Retinal pigment epithelial cell (primary cell): ENCODE data around the gene PSMG4.

Source experiments
- DNase-seq: peaks from one replicate; pipeline ENCODE4 v3.0.0-alpha.2; 2010; ENCODE audit warnings: low read depth
- H3K4me3 ChIP-seq: 2 replicates; pipeline ENCODE4 v1.5.1; 2011; ENCODE audit warnings: mild to moderate bottlenecking, low read length, control low read depth, moderate library complexity
- TF ChIP-seq, protein P1 (sequence below): conservative IDR thresholded peaks from 2 replicates; pipeline ENCODE4 v1.5.1; 2011; ENCODE audit warnings: low read depth, low read length, control low read depth, inconsistent platforms

Gene PSMG4

DNA sequence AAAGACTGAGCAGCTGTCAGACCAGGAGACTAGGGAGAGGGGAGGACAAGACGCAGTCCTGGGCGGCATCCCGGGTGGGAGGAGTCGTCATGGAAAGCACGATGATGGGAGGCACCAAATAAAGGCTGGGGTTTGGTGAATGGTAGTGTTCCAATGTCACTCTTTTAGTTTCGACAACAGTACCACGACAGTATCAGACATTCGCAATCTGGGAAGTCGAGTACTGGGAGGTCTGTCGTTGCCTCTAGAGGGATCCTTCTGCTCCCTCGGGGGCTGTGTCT is 32.1 kb downstream of the PSMG4 start:
- no peak for DNase-seq
- H3K4me3 ChIP-seq = no peak overlapping the region
- TF ChIP-seq, protein P1, sequence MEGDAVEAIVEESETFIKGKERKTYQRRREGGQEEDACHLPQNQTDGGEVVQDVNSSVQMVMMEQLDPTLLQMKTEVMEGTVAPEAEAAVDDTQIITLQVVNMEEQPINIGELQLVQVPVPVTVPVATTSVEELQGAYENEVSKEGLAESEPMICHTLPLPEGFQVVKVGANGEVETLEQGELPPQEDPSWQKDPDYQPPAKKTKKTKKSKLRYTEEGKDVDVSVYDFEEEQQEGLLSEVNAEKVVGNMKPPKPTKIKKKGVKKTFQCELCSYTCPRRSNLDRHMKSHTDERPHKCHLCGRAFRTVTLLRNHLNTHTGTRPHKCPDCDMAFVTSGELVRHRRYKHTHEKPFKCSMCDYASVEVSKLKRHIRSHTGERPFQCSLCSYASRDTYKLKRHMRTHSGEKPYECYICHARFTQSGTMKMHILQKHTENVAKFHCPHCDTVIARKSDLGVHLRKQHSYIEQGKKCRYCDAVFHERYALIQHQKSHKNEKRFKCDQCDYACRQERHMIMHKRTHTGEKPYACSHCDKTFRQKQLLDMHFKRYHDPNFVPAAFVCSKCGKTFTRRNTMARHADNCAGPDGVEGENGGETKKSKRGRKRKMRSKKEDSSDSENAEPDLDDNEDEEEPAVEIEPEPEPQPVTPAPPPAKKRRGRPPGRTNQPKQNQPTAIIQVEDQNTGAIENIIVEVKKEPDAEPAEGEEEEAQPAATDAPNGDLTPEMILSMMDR = no peak

DNA sequence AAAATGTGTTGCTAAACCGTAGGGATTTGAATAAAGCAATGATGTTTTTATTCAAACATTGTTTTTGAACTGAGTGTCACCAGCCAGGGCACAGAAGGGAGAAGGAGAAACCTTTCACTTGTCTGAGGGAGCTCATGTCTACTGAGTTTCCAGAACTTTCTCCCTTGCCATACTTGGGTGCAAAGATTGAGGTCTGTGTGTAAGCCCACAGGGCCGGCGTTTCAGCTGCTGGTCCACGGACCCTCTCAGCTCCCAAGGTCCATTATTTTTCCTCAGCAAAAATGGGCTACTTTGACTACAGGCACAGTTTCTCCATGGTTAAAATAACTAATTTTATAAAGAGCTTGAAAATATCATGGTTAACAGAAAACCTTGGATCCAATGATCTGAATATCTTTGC is 32.6 kb downstream of the PSMG4 start:
- DNase-seq = no peak
- TF ChIP-seq, protein P1 = no peak
- H3K4me3 ChIP-seq = no peak overlapping the region

DNA sequence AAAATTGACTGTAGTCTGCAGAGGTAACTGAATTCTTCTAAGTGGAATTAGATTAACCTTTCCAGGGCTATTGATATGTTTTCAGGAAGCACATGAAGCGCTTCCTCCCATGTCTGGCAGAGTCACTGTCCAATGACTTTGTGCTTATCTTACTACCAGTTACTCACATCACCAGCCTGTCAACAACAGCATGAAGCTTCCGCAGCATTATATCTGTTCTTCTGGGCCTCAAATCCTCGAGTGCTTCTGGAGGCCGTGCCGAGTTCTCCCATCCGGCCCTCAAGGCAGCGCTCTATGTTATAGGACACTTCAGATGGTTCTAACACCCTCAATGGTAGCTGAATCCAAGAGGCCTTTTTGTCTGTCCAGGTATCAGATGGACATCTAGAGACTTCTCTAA is 33.2 kb downstream of the PSMG4 start:
- TF ChIP-seq, protein P1 = no peak
- DNase-seq = no peak

DNA sequence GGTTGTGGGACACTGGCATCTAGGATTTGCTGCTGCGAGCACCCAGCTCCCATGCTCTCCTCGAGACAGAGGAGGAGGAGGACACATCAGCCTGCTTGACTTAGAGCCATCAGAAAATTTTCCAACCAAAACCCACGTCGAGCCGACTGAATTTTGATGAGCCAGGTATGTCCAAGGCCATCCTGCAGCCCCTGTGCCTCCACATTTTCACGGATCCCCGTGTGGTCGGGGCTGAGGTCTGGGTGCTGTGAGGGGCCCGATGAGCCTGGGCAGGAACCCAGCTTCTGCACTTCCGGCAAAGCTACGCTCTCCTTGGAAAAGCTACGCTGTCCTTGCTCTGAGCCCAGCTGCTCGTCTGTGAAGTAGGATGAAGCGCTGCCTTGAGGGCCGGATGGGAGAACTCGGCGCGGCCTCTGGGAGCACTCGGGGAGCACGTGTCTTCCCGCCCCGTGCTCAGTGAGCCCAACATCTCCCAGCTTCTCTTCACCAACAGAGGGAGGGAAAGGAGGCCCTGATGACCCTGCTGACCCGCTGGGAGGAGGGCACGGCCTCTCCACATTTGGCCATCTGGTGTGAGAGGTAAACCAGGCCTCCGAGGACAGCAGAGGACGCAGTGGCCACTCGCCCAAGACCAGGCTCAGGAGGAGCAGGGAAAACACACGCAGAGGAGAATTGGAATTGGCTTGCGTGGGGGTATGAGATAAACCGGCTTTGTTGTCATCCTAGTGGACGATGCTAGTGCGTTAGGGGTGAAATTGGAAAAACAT is 33.9 kb downstream of the PSMG4 start:
- TF ChIP-seq, protein P1 = no peak
- no peak for DNase-seq
- no peak overlapping the region for H3K4me3 ChIP-seq

More for the DNA sequence above, 33.2 kb downstream of the PSMG4 start:
- no peak overlapping the region for H3K4me3 ChIP-seq

DNA sequence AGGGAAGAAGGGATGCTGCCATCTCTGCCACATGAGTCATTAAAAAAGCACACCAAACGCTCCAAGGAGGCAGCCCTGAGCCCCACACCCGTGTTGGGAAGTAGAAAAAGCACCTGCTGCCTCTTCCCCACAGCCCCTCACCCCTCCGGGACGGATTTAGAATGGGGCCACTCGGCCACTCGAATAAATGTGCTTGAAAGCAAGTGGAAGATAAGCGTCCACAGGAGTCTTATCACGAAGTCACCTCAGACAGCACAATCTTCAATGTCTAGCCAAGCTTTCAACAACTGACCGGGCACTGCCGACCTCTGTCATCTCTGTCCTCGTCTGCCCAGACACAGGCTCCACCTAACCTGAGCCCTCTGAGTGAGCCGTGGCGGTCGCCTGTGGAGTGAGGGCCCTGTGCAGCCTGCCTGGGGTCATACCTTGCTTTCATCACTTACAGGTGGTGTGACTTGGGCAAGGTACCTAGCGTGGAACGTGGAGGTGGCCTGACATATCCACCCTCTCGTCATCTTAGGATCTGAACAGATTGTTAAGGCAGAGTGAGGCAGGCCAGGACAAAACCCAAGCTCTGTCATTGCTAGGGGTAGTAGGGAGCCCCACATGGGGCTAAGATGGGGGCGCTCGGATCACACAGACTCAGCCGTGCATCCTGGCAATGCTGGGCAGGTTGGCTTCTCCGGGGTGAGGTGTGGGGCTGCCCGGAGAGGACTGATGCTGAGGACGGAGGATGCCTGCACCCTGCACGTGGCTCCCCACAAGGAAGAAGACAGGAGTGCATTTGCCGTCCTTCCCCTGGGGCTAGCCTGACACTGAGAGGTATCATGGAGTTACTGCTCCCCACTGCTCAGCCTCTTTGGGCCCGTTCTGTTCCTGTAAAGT is 34.8 kb downstream of the PSMG4 start:
- no peak overlapping the region for H3K4me3 ChIP-seq
- no peak for DNase-seq
- TF ChIP-seq, protein P1 = no peak

DNA sequence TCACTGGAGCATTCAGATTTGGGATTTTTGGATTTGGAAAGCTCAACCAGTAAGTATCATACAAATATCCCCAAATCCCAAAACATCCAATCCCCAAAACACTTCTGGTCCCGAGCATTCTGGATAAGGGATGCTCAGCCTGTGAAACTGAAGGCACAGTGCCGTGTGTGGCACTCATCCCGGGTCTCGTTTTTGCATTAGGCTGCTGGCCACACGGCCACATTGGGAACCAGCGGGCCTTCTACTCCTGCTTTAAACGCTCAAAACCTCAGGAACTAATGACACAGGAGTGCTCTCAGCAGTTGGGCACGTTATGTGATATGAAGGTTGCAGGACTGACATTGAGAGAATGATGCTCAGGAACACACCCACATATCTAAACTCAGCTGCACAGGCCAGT is 35.6 kb downstream of the PSMG4 start:
- DNase-seq = no peak
- TF ChIP-seq, protein P1 = no peak
- H3K4me3 ChIP-seq = no peak overlapping the region
